ENCODE measurements around the gene VSX1.

The VSX1 gene

GRCh38 chr20:25040438-25040831 is 41.5 kb downstream of the VSX1 start:
- DNase-seq (ENCODE audit: low read depth in 2 of 2) = no peak

GRCh38 chr20:25039697-25040437 is 42.1 kb downstream of the VSX1 start:
- no peak for DNase-seq (ENCODE audit: low read depth in 2 of 2)

GRCh38 chr20:25038591-25039015 is 43.3 kb downstream of the VSX1 start:
- no peak for DNase-seq (ENCODE audit: low read depth in 2 of 2)

GRCh38 chr20:25038103-25038410 is 43.9 kb downstream of the VSX1 start:
- no peak for DNase-seq (ENCODE audit: low read depth in 2 of 2)

- DNase-seq (ENCODE audit: low read depth in 2 of 2) = no peak
Observed at GRCh38 chr20:25037288-25038102, 44.4 kb downstream of the VSX1 start.

GRCh38 chr20:25036331-25036936 is 45.5 kb downstream of the VSX1 start:
- no peak for DNase-seq (ENCODE audit: low read depth in 2 of 2)

- DNase-seq (ENCODE audit: low read depth in 2 of 2) = no peak
Observed at GRCh38 chr20:25035921-25036320, 46.0 kb downstream of the VSX1 start.

- DNase-seq (ENCODE audit: low read depth in 2 of 2) = no peak
Observed at GRCh38 chr20:25033924-25034300, 48.0 kb downstream of the VSX1 start.

GRCh38 chr20:25033265-25033923 is 48.5 kb downstream of the VSX1 start:
- DNase-seq (ENCODE audit: low read depth in 2 of 2) = no peak

- DNase-seq (ENCODE audit: low read depth in 2 of 2) = no peak
Observed at GRCh38 chr20:25032478-25033264, 49.3 kb downstream of the VSX1 start.

GRCh38 chr20:25032065-25032477 is 49.9 kb downstream of the VSX1 start:
- DNase-seq (ENCODE audit: low read depth in 2 of 2) = no peak

GRCh38 chr20:25031241-25031640 is 50.7 kb downstream of the VSX1 start:
- DNase-seq (ENCODE audit: low read depth in 2 of 2) = no peak

GRCh38 chr20:25030649-25031207 is 51.2 kb downstream of the VSX1 start:
- no peak for DNase-seq (ENCODE audit: low read depth in 2 of 2)

- DNase-seq (ENCODE audit: low read depth in 2 of 2) = no peak
Observed at GRCh38 chr20:25030007-25030648, 51.8 kb downstream of the VSX1 start.

- no peak for DNase-seq (ENCODE audit: low read depth in 2 of 2)
Observed at GRCh38 chr20:25025986-25026605, 55.8 kb downstream of the VSX1 start.

Data from stimulated activated CD8-positive, alpha-beta memory T cell treated with anti-CD3 and anti-CD28 coated beads, Interleukin-15, amount 100 ng/mL, for 48 hours (primary cell).